GM21576 (cell line): ENCODE results near the gene EIF3C.
"Not testable (repeated sequence)": the region's sequence is repeated elsewhere in the genome, so short reads cannot be mapped to it uniquely, and the experiment has no call there.

ENCODE experiments used
- ATAC-seq: cut with Tn5 transposase; IDR thresholded peaks from one replicate; pipeline ENCODE4 v1.9.1; 2021; ENCODE audit warnings: mild to moderate bottlenecking, moderate library complexity; ENCODE audit not compliant: unreplicated experiment

Gene EIF3C

DNA sequence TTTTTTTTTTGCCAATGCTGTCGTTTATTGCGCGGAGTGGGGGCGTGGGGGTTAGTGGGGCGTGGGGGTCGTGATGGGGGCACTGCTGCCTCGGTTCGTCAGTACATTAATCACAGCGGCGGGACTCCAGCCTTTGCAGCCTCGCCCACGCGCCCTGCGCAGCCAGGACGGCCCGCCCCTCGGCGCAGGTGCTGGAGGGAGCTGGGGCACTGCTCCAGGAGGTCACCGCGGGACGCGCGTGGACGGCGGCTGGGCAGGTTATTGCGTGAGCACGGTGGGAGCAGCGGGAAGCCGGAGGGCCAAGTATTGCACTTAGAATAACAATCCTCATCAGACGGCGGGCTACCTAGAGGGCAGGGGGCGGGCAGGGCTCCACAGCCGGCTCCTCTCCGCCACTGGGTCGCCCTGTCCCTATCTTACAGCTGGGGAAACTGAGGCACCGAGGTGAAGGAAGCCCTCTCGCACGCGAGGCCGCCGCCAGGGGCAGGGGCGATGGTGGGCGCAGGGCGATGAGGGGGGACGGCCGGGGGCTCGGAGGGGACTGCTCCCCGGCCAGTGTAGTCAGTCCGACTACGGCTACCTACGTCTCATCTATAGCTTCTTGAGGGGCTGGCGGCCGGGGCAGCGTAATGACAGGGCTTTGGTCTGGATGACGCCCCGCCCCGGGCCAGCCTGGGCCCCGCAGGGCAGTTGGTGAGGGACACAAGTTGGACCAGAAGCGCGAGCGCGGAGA lies 35.5 kb downstream of the EIF3C start:
- not testable (repeated sequence) for ATAC-seq

DNA sequence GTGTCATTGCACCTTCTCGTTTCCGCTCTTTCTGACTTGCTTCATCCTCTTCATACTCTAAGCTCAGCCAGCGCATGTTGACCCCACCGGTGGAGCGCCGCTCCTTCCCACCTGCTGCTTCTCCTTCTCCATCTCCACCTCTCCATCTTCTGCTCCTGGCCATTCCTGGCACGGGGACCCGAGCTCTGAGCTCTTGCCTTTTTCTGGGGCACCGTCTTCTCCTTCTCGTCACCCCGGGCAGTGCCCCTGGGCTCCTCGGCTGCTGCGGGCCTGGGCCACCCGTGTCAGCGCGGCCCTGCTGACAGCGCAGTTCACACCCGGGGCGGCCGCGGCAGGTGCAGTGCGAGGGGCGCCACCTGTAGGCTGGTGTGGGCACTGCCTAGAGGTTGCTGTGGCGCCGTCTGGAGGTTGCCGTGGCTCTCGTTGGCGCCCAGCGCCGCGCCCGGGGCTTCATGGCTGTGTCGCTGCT lies 38.8 kb downstream of the EIF3C start:
- peak; percentile 87 for ATAC-seq

DNA sequence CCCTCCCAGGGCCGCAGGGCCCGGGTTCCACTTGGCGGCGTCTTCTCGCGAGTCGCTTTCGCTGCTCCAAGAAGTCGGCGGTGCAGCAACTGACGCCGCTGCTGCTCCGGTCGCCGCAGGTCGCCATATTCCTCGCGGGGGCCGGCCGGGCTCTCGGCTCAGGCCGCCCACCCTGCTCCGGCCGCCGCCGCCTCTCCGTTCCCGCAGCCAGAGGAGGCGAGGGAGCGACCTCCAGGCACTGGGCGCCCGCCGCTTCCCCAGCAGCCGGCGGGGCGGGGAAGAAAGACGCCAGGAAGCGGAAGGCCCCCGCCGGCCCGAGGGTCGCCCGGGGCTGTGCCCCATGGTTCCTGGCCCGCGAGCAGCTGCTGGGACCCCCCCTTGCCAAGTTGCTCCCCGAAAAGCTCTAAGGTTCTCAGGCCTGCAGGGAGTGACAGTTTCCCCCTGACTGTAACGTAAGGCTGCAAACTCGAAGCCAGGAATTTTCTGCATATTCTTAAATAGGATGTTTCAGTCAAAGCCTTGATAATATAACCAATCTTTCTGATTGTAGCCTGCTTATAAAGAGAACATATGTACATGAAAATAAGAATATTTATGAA lies 39.3 kb downstream of the EIF3C start:
- peak; percentile 41 for ATAC-seq

DNA sequence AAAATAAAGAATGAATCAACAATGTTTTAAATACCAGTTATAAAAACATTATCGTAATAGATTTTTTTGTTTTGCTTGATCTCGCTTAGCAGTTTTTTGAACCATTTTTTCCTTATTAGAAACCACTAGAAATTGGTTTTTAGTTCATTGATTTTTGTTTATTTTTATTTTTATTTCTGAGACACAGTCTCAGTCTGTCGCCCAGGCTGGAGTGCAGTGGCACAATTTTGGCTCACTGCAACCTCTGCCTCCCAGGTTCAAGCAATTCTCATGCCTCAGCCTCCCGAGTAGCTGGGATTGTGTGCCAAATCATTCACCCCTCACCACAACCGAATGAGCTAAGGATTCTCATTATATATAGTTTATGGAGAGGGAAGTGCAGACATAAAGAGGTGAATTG lies 40.2 kb downstream of the EIF3C start, which contains the start of gene NPIPB9:
NPIPB9 (plus strand) TSS at position 301 of the 400 bp plus-strand sequence.
- not testable (repeated sequence) for ATAC-seq

DNA sequence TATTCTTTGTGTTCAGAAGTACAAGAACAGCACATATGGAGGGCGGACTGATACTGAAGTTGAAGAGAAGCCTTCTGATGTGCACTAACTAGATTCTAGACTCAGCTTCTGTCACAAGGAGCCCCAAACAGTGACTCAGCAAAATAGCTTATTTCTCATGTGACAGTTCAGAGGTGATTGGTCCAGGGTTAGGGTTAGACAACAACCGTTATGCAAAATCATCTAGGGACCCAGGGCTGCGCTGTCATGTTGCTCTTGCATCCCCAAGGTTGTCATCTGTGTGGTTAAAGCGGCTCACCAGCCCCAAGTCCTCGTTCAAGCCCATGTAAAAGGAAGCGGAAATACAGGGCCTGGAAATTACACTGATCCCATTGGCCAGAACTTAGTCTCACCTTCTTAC lies 70.4 kb downstream of the EIF3C start:
- ATAC-seq, result not testable (repeated sequence)

DNA sequence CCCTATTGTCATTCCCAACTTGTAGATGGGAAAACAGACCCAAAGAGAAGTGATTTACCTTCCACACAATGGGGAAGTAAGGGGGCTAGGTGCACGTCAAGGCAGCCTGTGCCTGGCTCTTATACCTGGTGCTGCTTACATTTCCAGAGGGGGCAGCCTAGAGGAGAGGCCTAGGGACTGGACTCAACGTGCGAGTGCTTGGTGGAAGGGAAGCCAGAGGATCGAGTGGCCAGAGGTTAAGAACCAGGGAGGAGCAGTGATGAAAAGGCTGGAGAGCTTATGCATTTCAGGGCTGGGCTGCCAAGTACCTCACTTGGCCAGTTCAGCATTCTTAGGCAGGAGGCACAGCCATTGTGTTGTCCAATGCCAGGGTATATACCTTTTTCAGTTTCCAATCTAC lies 71.1 kb downstream of the EIF3C start:
- not testable (repeated sequence) for ATAC-seq
